HG03521 (cell line): ENCODE measurements around the gene BGN.
A peak's percentile ranks its signal among the peaks of the same experiment; 100 is the strongest.

ENCODE experiments used
- ATAC-seq: cut with Tn5 transposase; IDR thresholded peaks from one replicate; pipeline ENCODE4 v1.9.1; 2021; ENCODE audit warnings: mild to moderate bottlenecking, moderate library complexity; ENCODE audit not compliant: unreplicated experiment

Gene BGN

GRCh38 chrX:153502131-153502530 is 7.4 kb downstream of the BGN start:
- ATAC-seq = no peak

GRCh38 chrX:153502796-153503195 is 8.0 kb downstream of the BGN start:
- no peak for ATAC-seq

- no peak for ATAC-seq
Measured at GRCh38 chrX:153504445-153505016, 9.8 kb downstream of the BGN start.

DNA sequence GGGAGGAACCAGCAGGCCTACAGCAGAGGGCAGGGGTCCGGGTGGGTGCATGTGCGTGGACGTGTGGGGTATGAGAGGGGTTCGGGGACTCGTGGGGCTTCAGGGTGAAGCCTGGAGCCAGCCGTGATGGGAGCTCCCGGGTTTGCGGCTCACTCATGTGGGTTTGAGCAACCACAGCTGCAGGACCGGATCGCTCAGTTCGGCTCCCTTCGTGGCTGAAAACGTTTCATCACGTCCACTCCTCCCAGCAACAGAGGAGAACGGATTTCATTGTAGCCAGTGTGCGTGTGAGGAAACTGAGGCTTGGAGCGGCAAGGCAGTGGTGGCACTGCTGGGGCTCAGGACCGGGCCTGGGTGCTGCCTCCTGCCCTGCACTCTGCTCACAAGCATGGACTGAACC is 10.6 kb downstream of the BGN start:
- ATAC-seq = no peak

DNA sequence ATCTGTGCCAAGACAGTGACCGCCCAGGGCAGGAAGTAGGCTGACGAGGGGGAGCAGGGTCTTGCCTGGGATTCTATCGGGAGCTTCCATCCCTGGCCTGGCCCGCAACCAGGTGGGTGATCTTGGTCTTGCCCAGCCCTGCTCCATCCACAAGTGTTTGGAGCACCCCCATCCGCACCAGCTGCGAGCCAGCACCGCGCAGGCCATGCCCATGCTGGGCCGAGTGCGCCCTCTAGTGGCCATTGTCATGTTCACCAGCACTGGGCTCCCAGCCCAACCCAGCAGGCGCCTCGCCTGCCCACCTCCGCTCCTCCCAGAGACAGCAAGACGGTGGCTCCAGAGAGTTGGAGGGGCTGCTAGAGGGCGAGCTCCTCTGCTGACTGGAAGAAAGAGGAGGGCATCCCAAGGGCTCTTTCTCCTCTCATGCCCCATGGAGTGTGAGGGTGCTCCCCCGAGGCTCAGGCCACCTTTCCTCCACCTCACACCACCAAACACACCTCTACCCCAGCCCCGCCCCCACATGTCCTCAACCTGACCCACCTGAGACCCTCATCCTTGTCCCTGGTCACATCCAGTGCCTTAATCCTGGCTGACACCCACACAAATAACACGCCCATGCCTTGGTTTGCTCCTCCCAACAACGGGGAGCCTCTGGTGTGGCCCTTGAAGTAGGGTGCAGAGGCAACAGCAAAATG is 12.9 kb downstream of the BGN start:
- ATAC-seq = peak; percentile 80

DNA sequence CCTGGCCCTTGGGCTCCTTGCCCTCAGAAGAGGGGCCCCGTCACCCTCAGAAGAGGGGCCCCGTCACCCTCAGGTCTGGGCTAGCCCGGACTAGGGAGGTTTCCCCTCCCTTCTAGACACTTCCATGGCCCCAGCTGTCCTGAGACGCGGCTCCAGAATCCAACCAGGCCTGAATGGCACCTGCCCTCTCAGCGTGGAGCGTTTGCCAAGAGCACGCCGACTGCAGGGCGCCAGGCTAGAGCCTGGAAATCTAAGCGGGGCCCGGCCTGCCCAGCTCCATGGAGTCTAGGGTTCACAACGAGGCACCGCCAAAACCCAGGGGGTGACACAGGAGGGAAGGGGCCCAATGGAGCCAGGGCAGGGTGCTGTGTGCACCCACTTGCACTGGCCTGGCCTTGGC is 14.8 kb downstream of the BGN start:
- ATAC-seq = no peak

DNA sequence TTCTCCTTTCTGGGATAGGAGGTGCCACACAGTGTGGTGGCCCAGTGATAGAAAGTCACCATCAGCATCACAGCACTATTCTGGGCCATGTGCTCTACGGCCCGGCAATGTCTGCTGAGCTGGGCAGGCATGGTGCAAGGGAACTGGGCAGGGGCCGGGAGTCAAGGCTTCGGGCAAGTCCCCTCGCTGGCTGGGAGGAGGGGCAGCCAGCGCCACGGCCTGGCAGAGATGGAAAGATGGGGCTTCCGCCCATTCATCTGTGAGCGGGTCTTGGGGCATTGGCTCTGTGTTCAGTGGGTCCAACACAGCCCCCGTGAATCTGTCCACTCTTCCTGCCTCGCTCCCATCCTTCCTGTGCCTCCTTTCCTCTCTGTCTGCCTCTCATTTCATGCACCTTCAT is 15.6 kb downstream of the BGN start:
- no peak for ATAC-seq

GRCh38 chrX:153511784-153512500 is 17.2 kb downstream of the BGN start:
- no peak for ATAC-seq

DNA sequence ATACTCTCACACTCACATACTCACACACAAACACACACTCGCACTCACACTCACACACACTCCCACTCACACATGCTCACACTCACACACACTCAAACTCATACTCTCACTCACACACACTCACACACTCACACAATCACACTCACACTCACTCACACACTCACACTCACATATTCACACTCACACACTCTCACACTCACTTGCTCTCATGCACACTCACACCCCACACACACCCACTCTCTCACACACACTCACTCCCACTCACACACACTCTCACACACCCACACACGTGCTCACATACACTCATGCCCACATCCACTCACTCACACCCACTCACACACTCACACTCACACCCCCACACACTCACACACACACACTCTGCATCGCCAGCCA is 17.7 kb downstream of the BGN start:
- no peak for ATAC-seq

DNA sequence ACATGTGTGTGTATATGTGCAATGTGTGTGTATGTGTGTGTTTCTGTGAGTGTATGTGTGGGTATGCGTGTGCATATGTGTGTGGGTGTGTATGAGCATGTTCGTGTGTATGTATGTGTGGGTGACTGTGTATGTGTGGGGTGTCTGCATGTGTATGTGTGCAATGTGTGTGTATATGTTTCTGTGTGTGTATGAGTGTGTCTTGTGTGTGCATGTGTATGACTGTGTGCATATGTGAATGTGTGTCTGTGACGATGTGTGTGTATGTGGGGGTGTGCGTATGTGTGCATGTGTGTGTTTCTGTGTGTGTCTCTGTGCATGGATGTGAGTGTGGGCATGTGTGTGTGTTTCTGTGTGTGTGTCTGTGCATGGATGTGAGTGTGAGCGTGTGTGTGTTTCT is 18.5 kb downstream of the BGN start:
- ATAC-seq = no peak

GRCh38 chrX:153514259-153514658 is 19.5 kb downstream of the BGN start:
- no peak for ATAC-seq

GRCh38 chrX:153515435-153515834 is 20.7 kb downstream of the BGN start:
- ATAC-seq = no peak

- no peak for ATAC-seq
Measured at GRCh38 chrX:153516073-153516472, 21.3 kb downstream of the BGN start.

- ATAC-seq = no peak
Measured at GRCh38 chrX:153517423-153517822, 22.6 kb downstream of the BGN start, which contains the start of gene ATP2B3. Gene ATP2B3 (plus strand): TSS chrX:153517642. CDS start chrX:153536248, 18,606 bp downstream.

DNA sequence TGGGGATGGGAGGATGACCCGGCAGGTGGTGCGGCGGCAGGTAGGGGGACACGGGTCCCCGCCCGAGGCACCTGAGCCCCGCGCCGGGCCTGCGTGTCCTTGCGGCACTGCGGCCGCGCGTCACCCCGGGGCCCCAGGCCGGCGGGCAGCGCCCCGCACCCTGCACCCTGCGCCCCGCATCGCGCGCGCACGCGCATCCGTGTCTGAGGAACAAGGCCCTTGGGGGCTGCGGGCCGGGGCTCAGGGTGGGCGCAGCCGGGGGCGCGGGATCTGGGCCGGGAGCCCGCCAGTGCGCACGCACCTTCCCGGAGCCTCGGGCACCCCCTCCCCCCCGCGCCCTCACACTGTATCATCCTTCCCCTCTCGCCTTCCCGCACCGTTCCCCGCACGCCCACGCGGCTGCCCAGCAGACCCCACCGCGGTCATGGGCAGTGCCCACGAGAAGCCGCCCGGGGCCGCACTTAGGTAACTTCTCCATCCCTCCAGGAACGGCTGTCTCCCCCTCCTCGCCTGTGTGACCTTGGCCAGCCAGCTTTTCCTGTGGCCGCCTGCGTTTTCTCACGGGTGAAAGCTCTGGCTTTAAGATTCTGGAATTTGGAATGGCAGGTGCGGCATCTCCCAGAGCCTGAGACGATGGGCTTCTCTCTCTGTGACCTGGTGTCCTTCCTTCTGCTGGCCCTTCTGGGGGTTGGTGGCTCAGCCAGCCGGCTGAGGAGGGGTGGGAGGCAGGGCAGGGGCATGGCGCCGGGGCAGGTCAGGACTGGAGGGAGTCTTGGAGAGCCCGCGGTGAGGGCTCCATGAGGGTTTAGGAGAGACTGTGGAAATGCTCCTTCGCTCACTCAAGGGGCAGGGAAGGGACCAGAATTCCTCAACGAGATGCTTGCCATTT is 23.4 kb downstream of the BGN start:
- no peak for ATAC-seq

DNA sequence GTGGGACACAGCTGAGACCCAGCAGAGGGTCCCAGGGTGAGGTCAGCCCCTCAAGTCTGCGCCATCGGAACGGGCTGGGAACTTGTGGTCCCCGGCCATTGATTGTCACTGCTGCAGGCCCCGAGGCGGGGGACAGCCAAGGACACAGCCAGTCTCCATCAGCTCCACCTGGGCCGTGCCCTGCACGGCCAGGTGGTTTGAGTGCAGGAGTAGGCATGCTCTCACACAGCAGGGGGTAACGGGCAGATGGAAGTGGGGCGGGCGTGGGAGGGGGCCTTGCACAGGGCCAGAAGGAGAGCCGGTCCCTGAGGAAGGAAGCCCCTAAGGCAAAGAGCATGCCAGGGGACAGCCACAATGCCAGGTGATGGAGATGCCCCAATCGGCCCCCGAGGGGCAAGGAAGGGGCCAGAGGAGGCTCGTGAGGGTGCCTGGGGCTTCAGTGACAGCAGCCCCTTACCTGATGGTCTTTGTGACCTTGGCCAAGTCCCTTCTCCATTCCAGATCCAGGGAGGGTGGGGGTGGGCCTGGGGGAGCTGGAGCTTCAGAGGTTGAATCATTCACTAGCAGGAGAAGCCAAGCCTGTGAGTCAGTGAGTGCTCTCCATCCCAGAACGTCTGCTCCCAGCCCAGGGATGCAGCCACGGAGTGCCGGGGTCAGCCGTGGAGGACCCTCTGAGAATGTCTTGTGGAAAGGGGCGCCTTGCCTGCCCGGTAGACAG is 24.9 kb downstream of the BGN start:
- ATAC-seq = no peak

- no peak for ATAC-seq
Measured at GRCh38 chrX:153520287-153520917, 25.6 kb downstream of the BGN start.

DNA sequence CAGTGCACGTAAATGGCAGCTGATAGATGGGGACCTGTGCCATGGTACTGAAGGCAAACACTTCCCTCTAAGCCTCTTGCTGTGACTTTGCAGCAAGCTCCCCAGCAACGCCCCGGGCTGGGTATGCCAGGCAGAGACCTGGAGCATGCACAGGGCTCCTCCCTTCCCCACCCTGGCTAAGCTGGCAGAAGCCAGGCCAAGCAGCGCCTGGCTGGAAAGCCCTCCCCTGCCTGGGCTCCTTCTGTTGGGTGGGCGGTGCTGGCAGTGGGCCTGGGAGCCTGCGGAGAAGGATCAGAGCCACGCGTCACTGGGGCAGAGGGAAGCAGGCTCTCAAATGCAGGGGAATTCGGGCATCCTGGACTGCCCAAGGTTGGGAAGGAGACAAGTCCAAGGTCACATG is 26.3 kb downstream of the BGN start:
- no peak for ATAC-seq

- no peak for ATAC-seq
Measured at GRCh38 chrX:153522259-153522658, 27.5 kb downstream of the BGN start.

DNA sequence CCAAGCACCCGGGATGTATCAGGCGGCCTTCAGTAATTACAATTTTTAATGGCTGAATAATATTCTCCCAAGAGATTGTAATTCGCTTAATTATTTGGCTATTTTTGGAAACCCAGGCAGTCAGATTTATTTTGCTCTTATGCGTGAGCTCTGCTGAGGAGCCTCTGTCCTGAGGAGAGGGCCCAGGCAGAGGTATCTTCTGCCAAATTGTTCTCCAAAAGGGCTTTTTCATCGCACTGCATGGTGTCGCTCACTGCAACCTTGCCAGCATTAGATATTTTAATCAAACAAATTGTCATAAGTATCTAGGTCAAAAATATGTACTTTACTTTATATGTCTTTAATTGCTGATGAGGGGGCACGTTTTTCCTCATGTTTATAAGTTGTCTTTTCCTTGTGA is 28.5 kb downstream of the BGN start:
- no peak for ATAC-seq
